Activated CD4-positive, alpha-beta T cell treated with anti-CD3 and anti-CD28 coated beads for 48 hours (primary cell): ENCODE measurements around the gene ERCC1.

Source experiments
- DNase-seq: peaks from one replicate; pipeline ENCODE4 v3.0.0-alpha.2; 2020

Gene ERCC1

GRCh38 chr19:45403781-45404556, 19.7 kb downstream of the ERCC1 start:
- peak; percentile 84 for DNase-seq

- DNase-seq = no peak
Measured at GRCh38 chr19:45403272-45403671, 20.4 kb downstream of the ERCC1 start.

GRCh38 chr19:45402298-45403061, 21.2 kb downstream of the ERCC1 start:
- DNase-seq = peak; percentile 50

- no peak for DNase-seq
Measured at GRCh38 chr19:45401815-45402214, 21.9 kb downstream of the ERCC1 start.

GRCh38 chr19:45400192-45400591, 23.5 kb downstream of the ERCC1 start:
- no peak for DNase-seq

- DNase-seq = no peak
Measured at GRCh38 chr19:45395821-45396617, 27.7 kb downstream of the ERCC1 start.

GRCh38 chr19:45391871-45392665, 31.6 kb downstream of the ERCC1 start:
- no peak for DNase-seq

- no peak for DNase-seq
Measured at GRCh38 chr19:45391346-45391745, 32.4 kb downstream of the ERCC1 start.

- DNase-seq = no peak
Measured at GRCh38 chr19:45385392-45386221, 38.1 kb downstream of the ERCC1 start.

GRCh38 chr19:45382426-45382825, 41.3 kb downstream of the ERCC1 start:
- DNase-seq = no peak

GRCh38 chr19:45380107-45380506, 43.6 kb downstream of the ERCC1 start:
- no peak for DNase-seq

GRCh38 chr19:45376045-45376724, 47.5 kb downstream of the ERCC1 start:
- DNase-seq = no peak

- peak; percentile 100 for DNase-seq
Measured at GRCh38 chr19:45370410-45371204, 53.1 kb downstream of the ERCC1 start, which contains the start of gene ERCC2. Gene ERCC2 (minus strand): TSS chr19:45370573. CDS start chr19:45370540, 33 bp downstream.

GRCh38 chr19:45368737-45369340, 54.9 kb downstream of the ERCC1 start:
- DNase-seq = no peak

- DNase-seq = no peak
Measured at GRCh38 chr19:45368127-45368526, 55.6 kb downstream of the ERCC1 start.

GRCh38 chr19:45364696-45365095, 59.0 kb downstream of the ERCC1 start:
- DNase-seq = no peak

GRCh38 chr19:45363861-45364459, 59.8 kb downstream of the ERCC1 start:
- no peak for DNase-seq

GRCh38 chr19:45362291-45362690, 61.4 kb downstream of the ERCC1 start:
- DNase-seq = no peak

- no peak for DNase-seq
Measured at GRCh38 chr19:45361608-45362007, 62.1 kb downstream of the ERCC1 start.
